Measurements from ENCODE around the gene PTPRG. TPM values are rescaled to one million over a fixed set of nuclear protein-coding genes. Genes with fewer than 3 reads are reported as not detected.

The PTPRG gene
- total and polyA plus RNA-seq, 4 donors, result 3.6 to 35.6 (median 8.1) TPM

DNA sequence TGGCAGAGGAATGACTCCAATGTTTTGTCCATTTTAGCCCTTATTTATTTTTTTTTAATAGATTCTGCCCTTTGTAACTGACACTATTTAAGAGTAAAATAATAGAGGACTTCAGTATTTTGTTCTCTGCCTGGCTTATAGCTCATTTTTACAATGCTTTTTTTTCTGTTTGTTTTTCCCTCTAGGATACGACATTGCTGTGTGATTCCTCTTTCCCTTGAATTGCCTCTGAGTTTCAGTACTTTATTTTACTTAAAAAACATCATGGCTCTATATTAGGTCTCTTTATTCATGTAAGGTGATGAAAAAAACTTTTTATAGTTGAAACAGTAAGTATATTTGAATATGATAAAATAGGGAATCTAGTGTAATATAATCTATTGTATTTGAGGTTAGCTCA, 179.1 kb downstream of the PTPRG start:
- TF ChIP-seq ZBTB33 (IDR thresholded peaks at IDR 0.05) (no peak), EGR1 (IDR thresholded peaks at IDR 0.05; ENCODE audit: low read depth in 2 of 2) (no peak), SP1 (IDR thresholded peaks at IDR 0.05) (no peak), HNF4G (IDR thresholded peaks at IDR 0.05) (no peak), GABPA (IDR thresholded peaks at IDR 0.05 in 1 of 2, conservative IDR thresholded peaks at IDR 0.05 in 1 of 2) (no peak), TAF1 (conservative IDR thresholded peaks at IDR 0.05) (no peak)
- Histone ChIP-seq H3K9me3 (ENCODE audit: control insufficient read depth in 4 of 4, low read length in 3 of 4) (no peaks in the 10 kb centered on the region), H3K27ac (ENCODE audit: low read depth in 1 of 2, low read length in 2 of 2) (no peak overlapping the region), H3K27me3 (ENCODE audit: control insufficient read depth in 4 of 4, insufficient read depth in 4 of 4, low read length in 3 of 4) (no peaks in the 10 kb centered on the region), H3K9ac (ENCODE audit: low read depth in 1 of 2, low read length in 2 of 2) (no peak overlapping the region), H3K4me3 (ENCODE audit: low read depth in 1 of 3, low read length in 3 of 3) (no peak overlapping the region), H3K36me3 (ENCODE audit: control insufficient read depth in 4 of 4, insufficient read depth in 3 of 4, low read depth in 1 of 4, low read length in 3 of 4) (no peaks in the 10 kb centered on the region), H3K4me1 (ENCODE audit: control insufficient read depth in 4 of 4, insufficient read depth in 4 of 4, low read length in 3 of 4) (peaks cover 2 to 13% (median 9%) of the 10 kb centered on the region in 4 donors)
- DNase-seq (ENCODE audit: low spot score), result no peak
- 30% methylated on average over 1 of the region's 1 CpG for WGBS

- H3K4me1 ChIP-seq (ENCODE audit: control insufficient read depth in 4 of 4, insufficient read depth in 4 of 4, low read length in 3 of 4), result peaks cover 2 to 13% (median 9%) of the 10 kb centered on the region in 4 donors
Measured at GRCh38 chr3:61741551-61741950, 180.2 kb downstream of the PTPRG start.

GRCh38 chr3:61742006-61742405, 180.6 kb downstream of the PTPRG start:
- Histone ChIP-seq H3K4me1 (ENCODE audit: control insufficient read depth in 4 of 4, insufficient read depth in 4 of 4, low read length in 3 of 4) (peaks cover 2 to 13% (median 9%) of the 10 kb centered on the region in 4 donors), H3K27me3 (ENCODE audit: control insufficient read depth in 4 of 4, insufficient read depth in 4 of 4, low read length in 3 of 4) (no peaks in the 10 kb centered on the region), H3K9ac (ENCODE audit: low read depth in 1 of 2, low read length in 2 of 2) (no peak overlapping the region), H3K27ac (ENCODE audit: low read depth in 1 of 2, low read length in 2 of 2) (no peak overlapping the region), H3K9me3 (ENCODE audit: control insufficient read depth in 4 of 4, low read length in 3 of 4) (no peaks in the 10 kb centered on the region), H3K36me3 (ENCODE audit: control insufficient read depth in 4 of 4, insufficient read depth in 3 of 4, low read depth in 1 of 4, low read length in 3 of 4) (no peaks in the 10 kb centered on the region), H3K4me3 (ENCODE audit: low read depth in 1 of 3, low read length in 3 of 3) (no peak overlapping the region)
- TF ChIP-seq RXRA (IDR thresholded peaks at IDR 0.05), result no peak
- TF ChIP-seq FOXA2 (IDR thresholded peaks at IDR 0.05), result no peak
- TF ChIP-seq, protein P1, sequence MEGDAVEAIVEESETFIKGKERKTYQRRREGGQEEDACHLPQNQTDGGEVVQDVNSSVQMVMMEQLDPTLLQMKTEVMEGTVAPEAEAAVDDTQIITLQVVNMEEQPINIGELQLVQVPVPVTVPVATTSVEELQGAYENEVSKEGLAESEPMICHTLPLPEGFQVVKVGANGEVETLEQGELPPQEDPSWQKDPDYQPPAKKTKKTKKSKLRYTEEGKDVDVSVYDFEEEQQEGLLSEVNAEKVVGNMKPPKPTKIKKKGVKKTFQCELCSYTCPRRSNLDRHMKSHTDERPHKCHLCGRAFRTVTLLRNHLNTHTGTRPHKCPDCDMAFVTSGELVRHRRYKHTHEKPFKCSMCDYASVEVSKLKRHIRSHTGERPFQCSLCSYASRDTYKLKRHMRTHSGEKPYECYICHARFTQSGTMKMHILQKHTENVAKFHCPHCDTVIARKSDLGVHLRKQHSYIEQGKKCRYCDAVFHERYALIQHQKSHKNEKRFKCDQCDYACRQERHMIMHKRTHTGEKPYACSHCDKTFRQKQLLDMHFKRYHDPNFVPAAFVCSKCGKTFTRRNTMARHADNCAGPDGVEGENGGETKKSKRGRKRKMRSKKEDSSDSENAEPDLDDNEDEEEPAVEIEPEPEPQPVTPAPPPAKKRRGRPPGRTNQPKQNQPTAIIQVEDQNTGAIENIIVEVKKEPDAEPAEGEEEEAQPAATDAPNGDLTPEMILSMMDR (IDR thresholded peaks at IDR 0.05; ENCODE audit: low read depth, low read length, missing input control), result no peak
- no peak for TF ChIP-seq EGR1 (IDR thresholded peaks at IDR 0.05; ENCODE audit: low read depth in 2 of 2)
- no peak for TF ChIP-seq ZBTB33 (IDR thresholded peaks at IDR 0.05)
- TF ChIP-seq RAD21 (IDR thresholded peaks at IDR 0.05), result no peak
- TF ChIP-seq HNF4G (IDR thresholded peaks at IDR 0.05), result no peak
- TF ChIP-seq REST (IDR thresholded peaks at IDR 0.05), result no peak
- TF ChIP-seq TAF1 (conservative IDR thresholded peaks at IDR 0.05), result no peak
- DNase-seq (ENCODE audit: low spot score), result no peak
- WGBS, result 86% methylated on average over 7 of the region's 7 CpGs

More at GRCh38 chr3:61741551-61741950, 180.2 kb downstream of the PTPRG start:
- Histone ChIP-seq H3K27ac (ENCODE audit: low read depth in 1 of 2, low read length in 2 of 2) (no peak overlapping the region), H3K27me3 (ENCODE audit: control insufficient read depth in 4 of 4, insufficient read depth in 4 of 4, low read length in 3 of 4) (no peaks in the 10 kb centered on the region), H3K4me3 (ENCODE audit: low read depth in 1 of 3, low read length in 3 of 3) (no peak overlapping the region), H3K9me3 (ENCODE audit: control insufficient read depth in 4 of 4, low read length in 3 of 4) (no peaks in the 10 kb centered on the region), H3K36me3 (ENCODE audit: control insufficient read depth in 4 of 4, insufficient read depth in 3 of 4, low read depth in 1 of 4, low read length in 3 of 4) (no peaks in the 10 kb centered on the region), H3K9ac (ENCODE audit: low read depth in 1 of 2, low read length in 2 of 2) (no peak overlapping the region)
- 81% methylated on average over 3 of the region's 3 CpGs for WGBS
- no peak for TF ChIP-seq HNF4G (IDR thresholded peaks at IDR 0.05)
- no peak for DNase-seq (ENCODE audit: low spot score)

All from liver (tissue), 9 donors.